Activated CD4-positive, alpha-beta T cell treated with anti-CD3 and anti-CD28 coated beads for 24 hours (primary cell): ENCODE data around the gene CYREN.
A peak's percentile ranks its signal among the peaks of the same experiment; 100 is the strongest.
"Not testable (repeated sequence)": the region's sequence is repeated elsewhere in the genome, so short reads cannot be mapped to it uniquely, and the experiment has no call there.

Experiments
- DNase-seq, 2 donors: peaks; one replicate each; pipeline ENCODE4 v3.0.0-alpha.2; 2020; ENCODE audit warnings: low read depth in 2 of 2

Gene CYREN

DNA sequence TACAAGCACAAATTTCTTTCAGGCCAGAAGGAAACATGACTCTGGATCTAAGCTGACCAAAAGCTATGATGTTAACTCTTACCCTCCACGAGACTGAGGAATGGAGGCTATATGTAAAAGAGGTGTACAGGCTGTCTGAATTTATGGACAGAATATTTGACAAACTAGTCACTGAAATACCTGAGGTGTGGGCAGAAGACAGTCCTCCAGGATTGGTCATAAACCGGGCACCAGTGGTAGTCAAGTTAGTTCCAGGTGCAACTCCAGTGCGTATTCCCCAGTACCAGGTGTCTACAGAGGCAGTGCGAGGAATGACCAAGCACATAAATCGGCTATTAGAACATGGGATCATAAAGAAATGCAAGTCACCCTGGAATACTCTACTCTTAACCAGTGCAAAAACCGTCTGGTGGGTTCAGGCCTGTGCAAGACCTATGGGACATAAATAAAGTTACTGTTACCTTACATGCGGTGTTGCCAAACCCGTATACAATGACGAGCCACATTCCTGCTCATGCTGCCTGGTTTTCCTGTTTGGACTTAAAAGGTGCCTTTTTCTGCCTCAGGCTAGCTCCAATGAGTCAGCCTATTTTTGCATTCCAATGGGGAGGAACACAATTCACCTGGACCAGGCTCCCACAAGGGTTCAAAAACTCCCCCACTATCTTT is 6.7 kb upstream of the CYREN start:
- DNase-seq = no peak

DNA sequence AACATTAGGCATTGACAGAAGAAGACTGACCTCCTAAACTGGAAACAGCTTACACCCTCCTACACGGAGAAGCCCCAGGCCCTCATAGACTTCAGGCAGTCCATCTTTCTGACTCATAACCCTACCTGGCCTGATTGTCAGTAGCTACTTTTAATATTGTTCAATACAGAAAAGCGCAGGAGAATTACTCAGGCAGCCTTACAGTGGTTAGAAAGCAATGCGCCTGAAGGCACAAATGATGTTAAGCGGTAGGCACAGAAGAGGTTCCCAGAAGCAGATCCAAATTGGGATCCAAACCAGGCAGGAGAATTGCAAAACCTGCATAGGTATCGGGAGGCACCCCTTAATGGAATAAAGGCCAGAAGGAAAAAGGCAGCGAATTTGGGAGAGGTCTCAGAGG is 5.4 kb upstream of the CYREN start:
- DNase-seq = no peak

GRCh38 chr7:135174941-135175340 is 4.4 kb upstream of the CYREN start:
- no peak for DNase-seq

GRCh38 chr7:135173916-135174315 is 3.4 kb upstream of the CYREN start:
- not testable (repeated sequence) for DNase-seq

- DNase-seq = not testable (repeated sequence)
Measured at GRCh38 chr7:135171581-135172291, 1.2 kb upstream of the CYREN start.

- not testable (repeated sequence) for DNase-seq
Measured at GRCh38 chr7:135170998-135171481, 533 bp upstream of the CYREN start.

GRCh38 chr7:135169964-135170273 is 588 bp downstream of the CYREN start:
- no peak for DNase-seq

GRCh38 chr7:135169141-135169963 is 1.2 kb downstream of the CYREN start:
- peak in 1 of 2 donors; percentile 49 for DNase-seq

DNA sequence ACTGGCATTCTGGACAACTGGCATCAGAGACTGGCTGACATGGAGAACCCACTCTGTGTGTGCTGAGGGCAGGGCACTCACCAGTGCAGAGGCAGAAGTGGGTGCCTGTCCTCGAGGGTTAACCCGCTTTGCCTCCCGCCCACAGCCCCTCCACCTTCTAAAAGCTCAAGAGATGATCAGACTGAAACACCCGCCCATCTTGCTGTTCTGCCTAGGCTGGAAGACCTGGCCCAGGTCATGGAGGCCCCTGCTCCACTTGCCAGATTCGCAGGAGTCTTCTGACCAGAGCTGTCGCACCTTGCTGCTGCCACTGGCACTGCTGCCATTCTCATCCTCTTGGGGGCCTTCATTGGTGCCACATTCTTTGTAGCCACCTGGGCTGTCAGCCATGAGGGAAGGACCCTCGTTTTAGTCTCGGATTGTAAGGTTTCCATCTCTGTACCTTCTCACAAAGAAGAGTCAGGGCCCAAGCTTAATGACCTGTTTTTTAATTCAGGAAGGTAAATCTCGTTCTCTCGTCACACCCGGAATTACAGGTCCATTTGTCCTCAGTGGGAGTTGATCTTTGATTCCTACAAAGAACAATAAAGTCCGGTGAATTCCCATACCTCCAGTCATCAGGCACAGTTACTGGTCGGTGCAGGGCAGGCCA is 1.9 kb downstream of the CYREN start:
- no peak for DNase-seq

DNA sequence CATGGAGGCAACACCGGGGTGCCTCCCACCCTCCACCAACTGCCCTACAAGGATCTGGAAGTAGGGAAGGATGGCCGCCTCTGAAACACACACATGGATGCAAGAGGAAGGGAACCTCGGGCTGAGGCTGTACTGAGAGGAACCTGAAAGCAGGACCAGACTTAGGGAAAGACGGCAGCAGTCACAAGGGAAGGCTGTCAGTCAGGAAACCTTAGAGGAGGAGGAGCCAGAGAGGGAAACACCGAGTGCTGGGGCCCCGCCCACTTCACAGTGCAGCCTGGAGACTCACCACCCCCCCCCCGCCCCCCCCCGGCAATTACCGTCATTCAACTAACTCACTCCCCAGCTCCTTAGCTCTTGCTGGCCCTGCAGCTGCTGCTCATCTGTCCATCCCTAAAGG is 2.5 kb downstream of the CYREN start:
- no peak for DNase-seq

GRCh38 chr7:135167365-135167917 is 3.1 kb downstream of the CYREN start:
- DNase-seq = no peak

GRCh38 chr7:135166338-135166990 is 4.0 kb downstream of the CYREN start:
- DNase-seq = no peak

GRCh38 chr7:135165862-135166261 is 4.6 kb downstream of the CYREN start:
- no peak for DNase-seq

GRCh38 chr7:135164357-135165061 is 6.0 kb downstream of the CYREN start:
- no peak for DNase-seq

DNA sequence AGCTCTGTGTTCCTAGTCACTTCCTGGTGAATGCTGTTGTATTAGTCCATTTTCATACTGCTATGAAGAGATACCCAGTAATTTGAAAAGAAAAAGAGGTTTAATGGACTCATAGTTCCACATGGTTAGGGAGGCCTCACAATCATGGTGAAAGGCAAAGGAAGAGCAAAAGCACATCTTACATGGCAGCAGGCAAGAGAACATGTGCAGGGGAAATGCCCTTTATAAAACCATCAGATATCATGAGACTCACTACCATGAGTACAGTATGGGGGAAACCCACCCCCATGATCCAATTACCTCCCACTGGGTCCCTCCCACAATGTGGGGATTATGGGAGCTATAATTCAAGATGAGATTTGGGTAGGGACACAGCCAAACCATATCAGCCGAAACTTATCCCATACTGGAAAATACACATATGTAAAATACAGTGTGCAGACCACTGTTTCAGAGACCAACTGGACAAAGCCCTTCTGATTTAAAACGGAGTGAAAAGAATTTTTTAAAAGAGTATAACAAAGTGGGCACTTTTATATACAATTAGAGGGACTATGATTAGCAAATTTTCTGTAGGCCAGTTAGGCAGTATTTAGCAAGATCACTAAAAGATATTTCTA is 8.0 kb downstream of the CYREN start:
- no peak for DNase-seq

DNA sequence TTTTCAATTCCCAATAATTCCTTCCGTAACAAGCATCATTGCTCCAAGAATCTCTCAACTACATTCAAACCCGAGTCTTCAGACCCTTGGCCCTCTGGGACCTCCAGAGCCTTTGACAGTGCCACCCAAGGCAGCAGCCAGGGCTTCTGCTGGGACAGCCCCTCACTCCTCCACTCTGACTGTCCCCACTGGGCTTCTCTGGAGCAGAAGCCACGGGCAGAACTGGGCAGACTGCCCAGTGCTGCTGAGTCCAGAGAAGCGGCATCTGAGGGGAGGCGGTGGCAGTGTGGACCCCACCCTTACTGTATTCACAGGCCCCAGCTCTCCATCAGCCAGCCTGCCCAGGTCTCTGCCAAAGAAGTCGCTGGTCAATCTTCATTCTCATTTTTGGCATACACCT is 8.8 kb downstream of the CYREN start:
- DNase-seq = no peak

- DNase-seq = no peak
Measured at GRCh38 chr7:135160858-135161653, 9.5 kb downstream of the CYREN start.

DNA sequence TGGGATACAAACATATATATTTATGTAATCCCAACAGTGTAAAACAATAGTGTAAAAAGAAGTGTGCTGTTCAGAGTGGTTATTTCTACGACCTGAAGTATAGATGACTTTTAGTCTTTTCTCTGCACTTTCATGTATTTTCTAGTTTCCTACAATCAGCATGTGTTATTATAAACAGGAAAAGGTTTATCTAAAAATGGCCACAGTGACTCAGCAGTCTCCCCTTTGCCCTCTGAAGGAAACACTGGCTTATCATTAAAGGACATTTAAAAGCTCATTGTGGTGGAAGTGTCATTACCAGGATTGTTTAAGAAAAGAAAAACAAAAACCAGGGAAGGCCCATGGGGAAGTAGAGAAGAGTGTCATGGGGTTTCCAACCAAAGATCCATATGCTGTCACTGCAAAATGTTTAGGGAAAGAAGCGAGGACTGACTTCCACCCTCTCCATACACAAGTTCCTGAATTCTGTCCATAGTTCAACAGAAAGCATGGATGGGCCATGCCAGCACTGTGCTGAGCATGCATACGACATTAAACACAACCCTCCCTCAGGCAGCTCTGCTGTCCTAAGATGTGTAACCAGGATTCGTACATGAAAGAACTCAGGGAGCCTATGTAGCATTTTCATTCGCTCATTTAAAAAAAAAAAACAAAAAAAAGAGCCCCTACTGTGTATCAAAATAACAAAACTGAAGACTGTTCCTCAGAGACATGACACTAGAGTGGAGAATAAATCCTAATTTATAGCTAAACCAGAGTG is 10.2 kb downstream of the CYREN start:
- DNase-seq = no peak
